HK-2 (cell line): ENCODE data around the gene ADM.

Experiments used
- DNase-seq: peaks from one replicate; pipeline ENCODE4 v3.0.0-alpha.2; 2018; ENCODE audit not compliant: unreplicated experiment

Gene ADM

DNA sequence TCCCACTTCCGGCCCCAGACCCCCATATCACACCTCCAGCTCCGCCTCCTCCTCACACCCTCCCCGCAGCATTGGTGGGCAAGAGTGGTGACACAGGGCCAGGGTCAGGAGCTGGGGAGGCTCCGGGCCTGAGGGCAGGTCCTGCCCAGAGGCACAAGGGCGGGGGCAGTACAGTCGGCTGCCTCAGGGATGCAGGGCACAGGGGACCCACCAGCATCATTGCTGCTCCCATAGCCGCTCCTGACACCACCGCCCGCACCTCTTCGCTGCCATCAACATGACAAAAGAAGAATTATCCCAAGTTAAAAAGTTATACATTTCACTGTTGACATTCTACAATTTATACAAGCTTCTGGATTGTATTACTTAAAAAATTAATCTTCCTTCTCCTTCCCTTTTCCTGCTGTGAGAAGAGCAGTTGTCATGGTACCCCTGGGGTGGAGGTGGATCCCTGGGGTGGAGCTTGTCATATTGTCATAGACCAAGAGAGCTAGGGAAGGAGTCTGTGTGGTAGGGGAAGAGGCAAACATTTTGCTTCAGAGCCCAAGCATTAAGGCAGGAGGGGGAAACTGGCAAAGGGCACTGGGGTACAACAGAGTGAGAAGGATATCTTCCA is 15.0 kb upstream of the ADM start:
- DNase-seq, result no peak

GRCh38 chr11:10291801-10292638 is 12.9 kb upstream of the ADM start:
- DNase-seq, result no peak

DNA sequence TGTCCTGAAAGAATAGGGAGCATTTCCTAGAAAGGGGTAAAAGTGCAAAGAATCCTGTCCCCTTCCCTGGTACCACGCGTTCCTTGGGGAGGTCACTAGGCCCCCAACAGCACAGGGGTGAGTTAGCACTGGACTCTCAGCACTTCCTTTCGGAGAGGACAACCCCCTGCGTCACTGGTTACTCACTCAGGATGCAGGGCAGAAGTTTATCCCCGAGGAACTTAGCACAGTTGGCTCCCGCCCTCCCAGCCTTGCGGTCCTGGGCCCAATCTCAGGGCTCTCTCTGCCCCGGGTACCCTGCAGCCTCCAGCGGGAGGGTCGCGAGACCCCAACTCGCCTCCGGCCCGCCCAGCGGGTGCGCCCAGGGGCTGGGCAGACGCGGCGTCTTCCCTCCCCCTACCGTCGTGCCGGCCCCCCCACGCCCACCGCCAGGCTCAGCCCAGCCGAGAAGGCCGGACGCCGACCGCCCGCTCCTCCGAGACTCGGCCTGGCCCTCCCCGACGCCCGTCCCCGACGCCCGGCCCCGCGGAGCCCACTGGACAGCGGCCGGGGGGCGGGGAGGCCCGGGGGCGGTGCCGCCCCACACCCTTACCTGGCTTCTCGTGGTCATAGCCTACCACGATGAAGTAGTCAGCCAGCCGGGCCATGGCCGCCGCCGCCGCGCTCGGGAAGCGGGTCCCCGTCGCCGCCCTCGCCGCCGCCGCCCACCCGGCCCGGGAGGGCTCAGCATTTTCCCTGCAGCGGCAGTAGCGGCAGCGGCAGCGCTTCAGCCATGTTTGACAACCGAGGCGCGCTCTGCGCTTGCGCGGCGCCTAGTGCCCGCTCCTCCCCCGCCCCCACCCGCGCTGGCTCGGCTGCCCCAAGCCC is 11.2 kb upstream of the ADM start, which contains the start of gene SBF2:
SBF2 (minus strand) TSS at position 797 of the 867 bp plus-strand sequence; CDS start at position 647, 150 bp downstream.
- DNase-seq, result peak; percentile 71

- no peak for DNase-seq
Observed at GRCh38 chr11:10294290-10294953, 10.5 kb upstream of the ADM start.

GRCh38 chr11:10295064-10295901 is 9.6 kb upstream of the ADM start:
- DNase-seq, result no peak

GRCh38 chr11:10298342-10298741 is 6.5 kb upstream of the ADM start:
- peak; percentile 52 for DNase-seq

GRCh38 chr11:10301656-10302358 is 3.1 kb upstream of the ADM start:
- no peak for DNase-seq

GRCh38 chr11:10302359-10302743 is 2.5 kb upstream of the ADM start:
- DNase-seq, result peak; percentile 33

GRCh38 chr11:10302744-10303557 is 1.9 kb upstream of the ADM start:
- peak; percentile 49 for DNase-seq

- peak; percentile 50 for DNase-seq
Observed at GRCh38 chr11:10303558-10304363, 1.1 kb upstream of the ADM start.

DNA sequence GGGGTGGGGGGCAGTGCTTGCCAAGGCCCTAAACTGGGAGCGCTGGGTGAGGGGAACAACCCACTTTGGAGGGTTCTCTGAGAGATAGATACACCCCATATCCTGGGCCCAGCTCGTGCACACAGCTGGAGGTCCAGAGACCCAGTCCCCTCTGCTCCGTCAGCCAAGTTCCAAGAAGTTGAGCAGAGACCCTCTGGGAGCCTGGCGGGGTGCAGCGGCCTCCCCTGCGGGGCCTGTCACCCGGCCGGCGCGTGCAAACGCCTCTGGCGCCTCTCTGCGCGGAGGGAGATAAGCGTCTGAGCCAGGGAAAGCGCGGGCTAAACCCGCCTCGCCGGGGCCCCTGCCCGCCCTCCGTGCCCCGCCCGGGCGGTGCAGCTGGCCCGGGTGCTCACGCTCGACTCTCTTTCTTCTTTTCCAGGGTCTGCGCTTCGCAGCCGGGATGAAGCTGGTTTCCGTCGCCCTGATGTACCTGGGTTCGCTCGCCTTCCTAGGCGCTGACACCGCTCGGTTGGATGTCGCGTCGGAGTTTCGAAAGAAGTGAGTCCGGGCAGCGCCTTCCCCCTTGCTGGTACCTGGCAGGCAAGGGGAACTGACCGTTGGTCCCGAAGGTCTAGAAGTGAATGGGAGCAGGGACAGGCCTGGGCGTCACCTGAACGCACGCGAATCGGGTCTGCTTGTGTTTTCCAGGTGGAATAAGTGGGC is 540 bp downstream of the ADM start:
- peak; percentile 43 for DNase-seq

- DNase-seq, result no peak
Observed at GRCh38 chr11:10305964-10306918, 1.4 kb downstream of the ADM start.

DNA sequence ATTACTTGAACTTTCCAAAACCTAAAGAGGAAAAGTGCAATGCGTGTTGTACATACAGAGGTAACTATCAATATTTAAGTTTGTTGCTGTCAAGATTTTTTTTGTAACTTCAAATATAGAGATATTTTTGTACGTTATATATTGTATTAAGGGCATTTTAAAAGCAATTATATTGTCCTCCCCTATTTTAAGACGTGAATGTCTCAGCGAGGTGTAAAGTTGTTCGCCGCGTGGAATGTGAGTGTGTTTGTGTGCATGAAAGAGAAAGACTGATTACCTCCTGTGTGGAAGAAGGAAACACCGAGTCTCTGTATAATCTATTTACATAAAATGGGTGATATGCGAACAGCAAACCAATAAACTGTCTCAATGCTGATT is 2.1 kb downstream of the ADM start:
- no peak for DNase-seq

DNA sequence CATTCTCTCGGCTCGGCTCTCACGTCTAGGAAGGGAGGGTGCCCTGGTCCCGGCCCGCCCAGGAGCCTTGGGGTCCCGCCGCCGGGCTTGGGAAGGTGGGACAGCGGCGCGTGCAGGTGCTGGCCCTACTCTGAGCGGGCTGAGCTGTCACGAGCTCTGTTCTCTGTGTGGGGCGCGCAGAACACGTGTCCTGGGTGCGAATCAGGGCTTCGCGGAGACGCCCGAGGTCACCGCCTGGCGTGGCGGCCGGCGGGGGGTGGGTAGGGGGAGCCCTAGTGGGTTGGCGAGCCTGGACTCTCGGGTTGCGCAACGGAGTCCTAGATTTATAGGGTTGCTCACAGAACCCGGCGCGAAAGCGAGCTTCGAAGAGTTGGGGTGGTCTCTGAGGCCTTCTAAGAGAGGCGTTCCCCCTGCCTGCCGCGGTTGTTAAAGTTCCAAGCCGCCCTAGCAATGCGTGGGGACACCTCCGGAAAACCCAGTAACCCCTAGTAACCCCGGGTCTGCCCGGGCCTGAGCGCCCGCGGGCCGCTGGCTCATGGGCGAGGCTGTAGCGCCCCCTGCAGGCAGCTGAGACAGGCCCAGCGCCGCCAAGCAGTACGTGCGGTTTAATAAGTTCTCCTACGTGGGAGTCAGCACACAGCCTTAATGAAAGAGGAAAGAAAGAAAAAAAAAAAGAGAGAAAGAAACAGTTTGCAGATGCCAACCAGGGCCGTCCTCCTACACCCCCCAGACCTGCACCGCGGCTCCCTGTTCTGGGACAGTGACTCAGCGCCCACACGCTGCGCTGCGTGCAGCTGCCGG is 2.7 kb downstream of the ADM start:
- DNase-seq, result peak; percentile 82

DNA sequence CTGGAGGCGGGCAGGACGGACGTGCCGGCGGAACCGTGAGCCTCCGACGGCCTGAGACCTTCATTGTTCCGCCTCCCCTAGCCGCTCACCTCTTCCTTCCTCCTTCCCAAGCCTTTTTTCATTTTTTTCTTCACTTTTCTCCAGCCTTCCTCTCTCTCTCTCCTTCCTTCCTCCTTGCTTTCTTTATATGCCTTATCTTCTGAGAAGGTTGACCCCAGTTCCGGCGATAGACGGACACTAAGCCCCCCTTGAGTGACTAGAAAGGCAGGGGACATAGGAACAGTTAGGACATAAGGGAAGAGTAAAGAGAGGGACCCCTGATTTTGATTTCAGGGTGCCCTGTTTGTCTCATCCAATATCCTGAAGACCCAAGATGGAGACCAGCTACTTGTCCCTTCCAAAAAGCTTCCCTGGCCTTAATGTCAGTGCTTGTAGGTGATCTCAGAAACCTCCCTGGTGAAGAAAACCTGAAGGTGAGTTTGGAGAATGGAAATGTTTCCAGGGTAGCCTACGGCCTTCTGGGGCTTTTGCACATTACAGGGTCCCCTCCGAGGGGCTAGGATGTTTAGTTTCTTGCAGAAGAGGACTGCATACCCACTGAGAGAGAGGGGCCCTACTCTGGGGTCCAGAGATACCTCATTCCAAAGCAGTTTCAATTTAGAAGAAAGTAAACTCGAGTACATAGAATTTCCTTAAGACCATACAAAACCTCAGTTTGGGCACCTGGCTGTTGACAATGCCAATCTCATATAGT is 3.5 kb downstream of the ADM start:
- no peak for DNase-seq
